Measurements from ENCODE around the gene B3GALT2.

Gene B3GALT2

DNA sequence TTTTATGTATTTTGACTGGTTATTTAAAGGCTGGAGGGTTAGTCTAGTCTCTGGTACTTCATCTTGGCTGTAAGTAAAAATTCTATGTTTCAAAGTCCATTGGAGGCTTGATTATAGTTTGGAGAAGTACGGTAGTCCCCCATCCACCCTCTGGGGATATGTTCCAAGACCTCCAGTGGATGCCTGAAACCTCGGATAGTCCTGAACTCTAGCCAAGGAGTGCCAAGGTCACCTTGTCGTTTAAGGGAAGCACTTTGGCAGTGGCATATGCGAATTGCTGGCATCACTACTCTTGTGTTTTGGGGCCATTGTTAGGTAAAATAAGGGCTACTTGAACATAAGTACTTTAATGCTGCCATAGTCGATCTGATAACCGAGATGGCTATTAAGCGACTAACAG is 46.2 kb downstream of the B3GALT2 start:
- TF ChIP-seq, protein P1, sequence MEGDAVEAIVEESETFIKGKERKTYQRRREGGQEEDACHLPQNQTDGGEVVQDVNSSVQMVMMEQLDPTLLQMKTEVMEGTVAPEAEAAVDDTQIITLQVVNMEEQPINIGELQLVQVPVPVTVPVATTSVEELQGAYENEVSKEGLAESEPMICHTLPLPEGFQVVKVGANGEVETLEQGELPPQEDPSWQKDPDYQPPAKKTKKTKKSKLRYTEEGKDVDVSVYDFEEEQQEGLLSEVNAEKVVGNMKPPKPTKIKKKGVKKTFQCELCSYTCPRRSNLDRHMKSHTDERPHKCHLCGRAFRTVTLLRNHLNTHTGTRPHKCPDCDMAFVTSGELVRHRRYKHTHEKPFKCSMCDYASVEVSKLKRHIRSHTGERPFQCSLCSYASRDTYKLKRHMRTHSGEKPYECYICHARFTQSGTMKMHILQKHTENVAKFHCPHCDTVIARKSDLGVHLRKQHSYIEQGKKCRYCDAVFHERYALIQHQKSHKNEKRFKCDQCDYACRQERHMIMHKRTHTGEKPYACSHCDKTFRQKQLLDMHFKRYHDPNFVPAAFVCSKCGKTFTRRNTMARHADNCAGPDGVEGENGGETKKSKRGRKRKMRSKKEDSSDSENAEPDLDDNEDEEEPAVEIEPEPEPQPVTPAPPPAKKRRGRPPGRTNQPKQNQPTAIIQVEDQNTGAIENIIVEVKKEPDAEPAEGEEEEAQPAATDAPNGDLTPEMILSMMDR (IDR thresholded peaks at IDR 0.05; ENCODE audit: low read depth, low read length): no peak
- H3K4me3 ChIP-seq (replicated peaks in 1 of 2; ENCODE audit: low read depth in 2 of 2, low read length in 2 of 2): no peak overlapping the region
- no peak for DNase-seq (ENCODE audit: low read depth in 2 of 2)

DNA sequence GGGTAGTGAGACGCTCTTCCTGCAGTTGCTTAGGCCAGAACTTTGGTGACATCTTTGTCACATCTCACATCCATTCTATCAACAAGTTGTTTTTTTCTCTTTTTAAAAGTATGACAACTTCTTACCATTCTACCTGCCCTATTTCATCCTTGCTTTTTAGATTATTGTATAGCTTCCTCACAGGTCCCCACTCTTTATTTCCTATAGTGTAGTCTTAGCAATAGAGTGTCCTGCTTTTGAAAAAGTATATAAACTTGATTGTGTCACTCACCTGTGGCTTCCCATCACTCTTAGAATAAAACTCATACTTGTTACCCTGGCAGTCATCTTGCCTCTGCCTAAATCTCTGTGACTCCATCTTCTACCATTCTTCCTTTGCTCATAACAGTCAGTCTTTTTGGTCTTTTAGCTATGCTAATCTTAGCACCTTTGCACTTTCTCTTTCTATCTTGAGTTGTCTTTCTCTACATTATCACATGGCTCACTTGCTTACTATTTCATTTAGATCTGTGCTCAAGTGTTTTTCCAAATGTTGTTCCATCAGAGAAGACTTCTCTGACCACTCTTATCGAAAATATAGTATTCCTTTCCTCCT is 55.0 kb downstream of the B3GALT2 start:
- H3K4me3 ChIP-seq (replicated peaks in 1 of 2; ENCODE audit: low read depth in 2 of 2, low read length in 2 of 2): no peak overlapping the region
- no peak for DNase-seq (ENCODE audit: low read depth in 2 of 2)
- TF ChIP-seq, protein P1 (IDR thresholded peaks at IDR 0.05; ENCODE audit: low read depth, low read length): no peak
